ENCODE results near the gene SV2C.

Gene SV2C

GRCh38 chr5:76384705-76385104 is 301.5 kb downstream of the SV2C start:
- TF ChIP-seq CTCF (conservative IDR thresholded peaks at IDR 0.05), result no peak
- no peak for TF ChIP-seq ZFX (IDR thresholded peaks at IDR 0.05)
- peak overlapping the region; percentile 92 for H3K27ac ChIP-seq

- peak overlapping the region; percentile 92 for H3K27ac ChIP-seq
- no peak for TF ChIP-seq CTCF (conservative IDR thresholded peaks at IDR 0.05)
- no peak for TF ChIP-seq ZFX (IDR thresholded peaks at IDR 0.05)
Observed at GRCh38 chr5:76385540-76385939, 302.4 kb downstream of the SV2C start.

- TF ChIP-seq CTCF (conservative IDR thresholded peaks at IDR 0.05), result no peak
- peak; percentile 44; the same call in 1 of the 2 replicates for TF ChIP-seq ZFX (IDR thresholded peaks at IDR 0.05)
Observed at GRCh38 chr5:76386360-76386759, 303.2 kb downstream of the SV2C start.

GRCh38 chr5:76388236-76388635 is 305.1 kb downstream of the SV2C start:
- no peak for TF ChIP-seq CTCF (conservative IDR thresholded peaks at IDR 0.05)
- TF ChIP-seq ZFX (IDR thresholded peaks at IDR 0.05), result no peak
- peak overlapping the region; percentile 92 for H3K27ac ChIP-seq

More at GRCh38 chr5:76386360-76386759, 303.2 kb downstream of the SV2C start:
- H3K27ac ChIP-seq, result peak overlapping the region; percentile 92

GRCh38 chr5:76388791-76389512 is 305.8 kb downstream of the SV2C start:
- TF ChIP-seq ZFX (IDR thresholded peaks at IDR 0.05) (no peak), CTCF (conservative IDR thresholded peaks at IDR 0.05) (no peak)
- H3K27ac ChIP-seq, result peak overlapping the region; percentile 81

GRCh38 chr5:76389513-76390154 is 306.5 kb downstream of the SV2C start:
- no peak for TF ChIP-seq CTCF (conservative IDR thresholded peaks at IDR 0.05)
- peak overlapping the region; percentile 81 for H3K27ac ChIP-seq

GRCh38 chr5:76391014-76391413 is 307.8 kb downstream of the SV2C start:
- TF ChIP-seq ZFX (IDR thresholded peaks at IDR 0.05) (no peak), CTCF (conservative IDR thresholded peaks at IDR 0.05) (no peak)
- H3K27ac ChIP-seq, result no peak overlapping the region
